A549 (cell line): ENCODE data around the gene FANCC. TPM values are rescaled to one million over a fixed set of nuclear protein-coding genes. Genes with fewer than 3 reads are reported as not detected.

Source experiments
- ATAC-seq, 2 experiments: fragments of 200-7000 bp in 1 of 2; fragments of >200 bp in 1 of 2; cut with Nextera tagmentation in 1 of 2; cut with Tn5 transposase in 1 of 2; 3 replicates each; pipeline versions ENCODE4 v1.8.0 to v1.9.1; 2018 to 2020; ENCODE audit warnings: mild to moderate bottlenecking in 1 of 2, moderate library complexity in 1 of 2
- CTCF ChIA-PET: fragments of 300-600 bp; sonication (Branson Sonifier 250); formaldehyde crosslinking; extraction: SDS; loops from one replicate; lab custom pipeline; 2021; ENCODE audit warnings: antibody characterized with exemption, inconsistent platforms; lab: Yijun Ruan, JAX
- POLR2A ChIA-PET: fragments of 350-600 bp; formaldehyde crosslinking; extraction: SDS; loops from one replicate; lab custom pipeline; 2021; ENCODE audit warnings: antibody characterized with exemption, inconsistent platforms; lab: Yijun Ruan, JAX
- DNase-seq, 2 experiments: peaks; one replicate each; pipeline versions ENCODE4 v3.0.0 to v3.0.0-alpha.2; 2011 to 2016; ENCODE audit warnings: low read depth in 1 of 2, low spot score in 1 of 2
- FAIRE-seq: peaks from 2 replicates; lab custom pipeline; 2011; peaks lifted over from hg19 to GRCh38; lab: Jason Lieb, UNC
- H3K27ac ChIP-seq, 2 experiments: fragments of >200 bp; sonication (Bioruptor Twin); formaldehyde crosslinking; 3 replicates each; pipeline ENCODE4 v1.5.1; 2016 to 2017
- H3K4me1 ChIP-seq: fragments of >200 bp; sonication (Bioruptor Twin); formaldehyde crosslinking; 3 replicates; pipeline ENCODE4 v1.6.1; 2016
- H3K4me2 ChIP-seq: fragments of >200 bp; sonication (Bioruptor Twin); formaldehyde crosslinking; 3 replicates; pipeline ENCODE4 v1.6.1; 2016
- H3K4me3 ChIP-seq: fragments of >200 bp; sonication (Bioruptor Twin); formaldehyde crosslinking; 3 replicates; pipeline ENCODE4 v1.5.1; 2016
- H3K9me3 ChIP-seq: fragments of >200 bp; sonication (Bioruptor Twin); formaldehyde crosslinking; 3 replicates; pipeline ENCODE4 v1.6.1; 2016
- BCL3 ChIP-seq: fragments of >200 bp; sonication (Bioruptor Twin); formaldehyde crosslinking; IDR thresholded peaks from 3 replicates; pipeline ENCODE4 v1.6.1; 2016
- CBX8 ChIP-seq: fragments of 200-600 bp; sonication (generic); IDR thresholded peaks from 2 replicates; pipeline ENCODE4 v1.6.1; 2016
- GATA3 ChIP-seq: IDR thresholded peaks from 2 replicates; pipeline ENCODE4 v1.6.1; 2012; ENCODE audit warnings: borderline replicate concordance
- HEYL ChIP-seq: fragments of 250-450 bp; sonication (Bioruptor Pico); IDR thresholded peaks from 2 replicates; pipeline ENCODE4 v1.8.0; 2021; ENCODE audit warnings: mild to moderate bottlenecking, moderate library complexity
- JUN ChIP-seq, 2 experiments: fragments of >200 bp; sonication (Bioruptor Twin); formaldehyde crosslinking; IDR thresholded peaks; 2 replicates in 1 of 2; 3 replicates in 1 of 2; pipeline ENCODE4 v1.6.1; 2016 to 2017
- JUNB ChIP-seq: fragments of >200 bp; sonication (Bioruptor Twin); formaldehyde crosslinking; IDR thresholded peaks from 2 replicates; pipeline ENCODE4 v1.6.1; 2016
- KDM1A ChIP-seq: fragments of 200-600 bp; sonication (generic); IDR thresholded peaks from 2 replicates; pipeline ENCODE4 v1.6.1; 2016; ENCODE audit warnings: low read depth, mild to moderate bottlenecking
- KDM5A ChIP-seq: fragments of 200-600 bp; sonication (generic); IDR thresholded peaks from 2 replicates; pipeline ENCODE4 v1.6.1; 2016; ENCODE audit warnings: antibody characterized with exemption, mild to moderate bottlenecking
- MAZ ChIP-seq: fragments of 150-350 bp; IDR thresholded peaks from 2 replicates; pipeline ENCODE4 v1.6.1; 2014; ENCODE audit warnings: antibody characterized with exemption, low read depth, low read length, borderline replicate concordance
- NFE2L2 ChIP-seq: fragments of 150-350 bp; conservative IDR thresholded peaks from 2 replicates; pipeline ENCODE4 v1.6.1; 2014; ENCODE audit warnings: low read length
- PBX3 ChIP-seq: IDR thresholded peaks from 2 replicates; pipeline ENCODE4 v1.6.1; 2012
- PHF8 ChIP-seq: fragments of 200-600 bp; sonication (generic); IDR thresholded peaks from 2 replicates; pipeline ENCODE4 v1.6.1; 2016; ENCODE audit warnings: low read depth, mild to moderate bottlenecking, antibody characterized with exemption, moderate library complexity, borderline replicate concordance
- POLR2AphosphoS2 ChIP-seq: conservative IDR thresholded peaks from 2 replicates; pipeline ENCODE4 v1.6.1; 2012; ENCODE audit warnings: low read length, improper control_type of control experiment, inconsistent platforms
- RCOR1 ChIP-seq: fragments of 150-350 bp; IDR thresholded peaks from 2 replicates; pipeline ENCODE4 v1.6.1; 2014; ENCODE audit warnings: antibody characterized with exemption, low read length, low read depth
- REST ChIP-seq: fragments of 200-600 bp; sonication (generic); IDR thresholded peaks from 2 replicates; pipeline ENCODE4 v1.6.1; 2016; ENCODE audit warnings: antibody characterized with exemption, mild to moderate bottlenecking, moderate library complexity
- SMC3 ChIP-seq: fragments of >200 bp; sonication (Bioruptor Twin); formaldehyde crosslinking; IDR thresholded peaks from 3 replicates; pipeline ENCODE4 v1.6.1; 2018; ENCODE audit warnings: inconsistent platforms
- SREBF2 ChIP-seq: fragments of 450-650 bp; IDR thresholded peaks from 2 replicates; pipeline ENCODE4 v1.6.1; 2014; ENCODE audit warnings: mild to moderate bottlenecking, moderate library complexity
- ZC3H11A ChIP-seq: fragments of 450-650 bp; IDR thresholded peaks from 2 replicates; pipeline ENCODE4 v1.6.1; 2014; ENCODE audit warnings: antibody characterized with exemption, mild to moderate bottlenecking
- ZSCAN20 ChIP-seq: fragments of 250-450 bp; sonication (Bioruptor Pico); IDR thresholded peaks from 2 replicates; pipeline ENCODE4 v1.8.0; 2022; ENCODE audit warnings: mild to moderate bottlenecking, moderate library complexity
- WGBS: methylation state at CpG from one replicate; pipeline ENCODE4 v1.1.6; 2017; ENCODE audit errors: missing lambda C conversion rate; 5-methylcytosine and 5-hydroxymethylcytosine counted together
- polyA plus RNA-seq, 4 experiments: library from polyadenylated mRNA; depleted of rRNA in 3 of 4; stranded (reverse); fragments of >200 nt; fragmentation: RNase III in 1 of 4; extraction: RNeasy Plus Mini Kit Qiagen cat#74134 plus additional on column Dnase treatment in 1 of 4; gene quantifications; 2 replicates in 3 of 4; 3 replicates in 1 of 4; pipeline ENCODE4 v1.2.3, GENCODE V29; 2011 to 2017
- TF ChIP-seq, protein P1 (sequence below): fragments of >200 bp; sonication (Bioruptor Twin); formaldehyde crosslinking; IDR thresholded peaks from 3 replicates; pipeline ENCODE4 v1.5.1; 2016

Gene FANCC
- polyA plus RNA-seq, 2 of the 4 experiments (the other 2 are of a cell fraction): 13.5 to 24.9 TPM

- peaks cover 25% of the 10 kb centered on the region for H3K4me1 ChIP-seq
- H3K27ac ChIP-seq: peak overlapping the region; percentile 94 to 98
- peak overlapping the region; percentile 81 for H3K4me3 ChIP-seq
- FAIRE-seq (no peak), DNase-seq (no peak), ATAC-seq (no peak)
- ChIA-PET CTCF (interaction anchor here (2.2 kb wide), 1 partner anchor 53 kb away, joined by 7 read pairs; no protein-coding TSS in a partner anchor), POLR2A (interaction anchor here (0.5 to 1.3 kb wide), 3 partner anchors 14 to 193 kb away, joined by 3 to 4 read pairs (median 3); no protein-coding TSS in a partner anchor)
- H3K4me2 ChIP-seq: peak overlapping the region; percentile 89
- WGBS: 3% methylated on average over 9 of the region's 10 CpGs
- H3K9me3 ChIP-seq: no peaks in the 10 kb centered on the region
- TF ChIP-seq PHF8 (0 out of 2 replicates have a peak, but pooled peaks have one; percentile 11), KDM1A (no peak), JUN (IDR thresholded peaks at IDR 0.05) (0 out of 5 replicates have a peak, but pooled peaks of 1 of the 2 experiments have one; percentile 22), BCL3 (peak; percentile 77; the same call in 1 of the 3 replicates)
Observed at GRCh38 chr9:95317893-95318211, 343 bp upstream of the FANCC start.

- Histone ChIP-seq H3K4me2 (peak overlapping the region; percentile 85), H3K9me3 (no peaks in the 10 kb centered on the region), H3K4me1 (peaks cover 25% of the 10 kb centered on the region), H3K4me3 (peak overlapping the region; percentile 81)
- FAIRE-seq (no peak), ATAC-seq (peak; percentile 75 to 85)
- ChIA-PET CTCF (no interaction called here), POLR2A (interaction anchor here (0.6 to 1.1 kb wide), 6 partner anchors 8 to 834 kb away, joined by 3 to 5 read pairs (median 3); no protein-coding TSS in a partner anchor)
- 1% methylated on average over 19 of the region's 22 CpGs for WGBS
- TF ChIP-seq HEYL (CRISPR knock-in tag) (no peak), PBX3 (no peak), ZC3H11A (no peak), POLR2AphosphoS2 (no peak), SMC3 (no peak), PHF8 (no peak), JUNB (no peak)
- TF ChIP-seq, protein P1, sequence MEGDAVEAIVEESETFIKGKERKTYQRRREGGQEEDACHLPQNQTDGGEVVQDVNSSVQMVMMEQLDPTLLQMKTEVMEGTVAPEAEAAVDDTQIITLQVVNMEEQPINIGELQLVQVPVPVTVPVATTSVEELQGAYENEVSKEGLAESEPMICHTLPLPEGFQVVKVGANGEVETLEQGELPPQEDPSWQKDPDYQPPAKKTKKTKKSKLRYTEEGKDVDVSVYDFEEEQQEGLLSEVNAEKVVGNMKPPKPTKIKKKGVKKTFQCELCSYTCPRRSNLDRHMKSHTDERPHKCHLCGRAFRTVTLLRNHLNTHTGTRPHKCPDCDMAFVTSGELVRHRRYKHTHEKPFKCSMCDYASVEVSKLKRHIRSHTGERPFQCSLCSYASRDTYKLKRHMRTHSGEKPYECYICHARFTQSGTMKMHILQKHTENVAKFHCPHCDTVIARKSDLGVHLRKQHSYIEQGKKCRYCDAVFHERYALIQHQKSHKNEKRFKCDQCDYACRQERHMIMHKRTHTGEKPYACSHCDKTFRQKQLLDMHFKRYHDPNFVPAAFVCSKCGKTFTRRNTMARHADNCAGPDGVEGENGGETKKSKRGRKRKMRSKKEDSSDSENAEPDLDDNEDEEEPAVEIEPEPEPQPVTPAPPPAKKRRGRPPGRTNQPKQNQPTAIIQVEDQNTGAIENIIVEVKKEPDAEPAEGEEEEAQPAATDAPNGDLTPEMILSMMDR: no peak
- TF ChIP-seq, all 56 proteins: peak for 0
- H3K27ac ChIP-seq: peak overlapping the region; percentile 94 to 98
- DNase-seq: peak; percentile 90 to 93
Observed at GRCh38 chr9:95316794-95317118, 753 bp downstream of the FANCC start.

GRCh38 chr9:95316274-95316673, 1.2 kb downstream of the FANCC start:
- DNase-seq (no peak), FAIRE-seq (no peak), ATAC-seq (no peak)
- Histone ChIP-seq H3K4me2 (peak overlapping the region; percentile 85), H3K27ac (peak overlapping the region; percentile 94 to 98), H3K9me3 (no peaks in the 10 kb centered on the region), H3K4me1 (peaks cover 25% of the 10 kb centered on the region), H3K4me3 (peak overlapping the region; percentile 81)
- POLR2A ChIA-PET: interaction anchor here (0.6 to 1.1 kb wide), 5 partner anchors 8 to 834 kb away, joined by 3 to 5 read pairs (median 3); no protein-coding TSS in a partner anchor
- 25% methylated on average over 3 of the region's 3 CpGs for whole genome bisulfite sequencing
- TF ChIP-seq RCOR1: no peak
- no peak for TF ChIP-seq SREBF2
- no peak for TF ChIP-seq MAZ
- no peak for TF ChIP-seq ZSCAN20 (CRISPR knock-in tag)
- no peak for TF ChIP-seq CBX8
- TF ChIP-seq KDM5A: no peak
- TF ChIP-seq GATA3: no peak
- TF ChIP-seq NFE2L2: no peak
- TF ChIP-seq REST: no peak
- TF ChIP-seq KDM1A: no peak
- TF ChIP-seq, all 56 proteins: peak for 0
- CTCF ChIA-PET: no interaction called here
